GM19468 (cell line): ENCODE measurements around the gene JSRP1.

ENCODE experiments used
- ATAC-seq: cut with Tn5 transposase; IDR thresholded peaks from one replicate; pipeline ENCODE4 v1.9.1; 2021; ENCODE audit warnings: mild to moderate bottlenecking, moderate library complexity, moderate number of reproducible peaks; ENCODE audit not compliant: unreplicated experiment; ENCODE audit errors: extremely low read depth

Gene JSRP1

GRCh38 chr19:2248136-2249009 is 7.8 kb downstream of the JSRP1 start:
- ATAC-seq: no peak

- no peak for ATAC-seq
Observed at GRCh38 chr19:2247433-2248101, 8.7 kb downstream of the JSRP1 start.

DNA sequence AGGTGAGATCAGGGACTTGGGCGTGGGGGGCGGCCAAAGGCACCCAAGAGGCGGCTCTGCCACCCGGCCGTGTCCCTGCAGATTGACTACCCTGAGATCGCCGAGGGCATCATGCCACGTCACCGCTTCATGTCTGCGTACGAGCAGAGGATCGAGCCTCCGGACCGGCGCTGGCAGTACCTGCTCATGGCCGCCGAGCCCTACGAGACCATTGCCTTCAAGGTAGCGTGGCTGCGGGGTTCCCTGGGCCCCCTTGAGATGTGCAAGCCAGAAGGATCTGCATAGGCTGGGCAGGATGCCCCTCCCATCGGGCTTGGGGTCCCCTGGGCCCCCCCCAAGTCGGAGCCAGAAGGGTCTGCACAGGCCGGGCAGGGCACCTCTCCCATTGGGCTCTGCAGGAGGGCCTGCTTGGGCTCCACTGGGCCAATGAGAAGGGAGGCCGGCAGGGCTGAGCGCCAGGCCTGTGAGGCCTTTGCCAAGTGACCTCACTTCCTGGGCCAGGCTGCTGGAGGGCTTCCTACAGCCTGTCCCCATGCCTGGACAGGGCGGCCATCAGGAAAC is 9.3 kb downstream of the JSRP1 start:
- ATAC-seq: no peak

- no peak for ATAC-seq
Observed at GRCh38 chr19:2246014-2246620, 10.1 kb downstream of the JSRP1 start.

GRCh38 chr19:2245273-2245672 is 10.9 kb downstream of the JSRP1 start:
- ATAC-seq: no peak

GRCh38 chr19:2244486-2244885 is 11.7 kb downstream of the JSRP1 start:
- ATAC-seq: no peak

DNA sequence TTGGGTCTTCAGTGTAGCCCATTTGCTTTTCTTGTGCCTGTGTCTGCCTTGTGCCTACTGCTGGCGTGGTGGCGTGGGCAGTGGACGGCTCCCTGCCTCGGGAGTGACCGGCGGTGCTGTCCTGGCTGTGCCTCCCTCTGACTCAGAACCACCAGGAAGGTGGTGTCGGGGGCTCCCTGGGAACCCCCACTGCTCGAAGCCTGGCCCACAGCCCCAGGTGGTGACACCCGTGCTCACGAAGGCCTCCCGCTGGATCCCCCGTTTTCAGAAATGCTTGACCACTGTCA is 12.1 kb downstream of the JSRP1 start:
- ATAC-seq: no peak

DNA sequence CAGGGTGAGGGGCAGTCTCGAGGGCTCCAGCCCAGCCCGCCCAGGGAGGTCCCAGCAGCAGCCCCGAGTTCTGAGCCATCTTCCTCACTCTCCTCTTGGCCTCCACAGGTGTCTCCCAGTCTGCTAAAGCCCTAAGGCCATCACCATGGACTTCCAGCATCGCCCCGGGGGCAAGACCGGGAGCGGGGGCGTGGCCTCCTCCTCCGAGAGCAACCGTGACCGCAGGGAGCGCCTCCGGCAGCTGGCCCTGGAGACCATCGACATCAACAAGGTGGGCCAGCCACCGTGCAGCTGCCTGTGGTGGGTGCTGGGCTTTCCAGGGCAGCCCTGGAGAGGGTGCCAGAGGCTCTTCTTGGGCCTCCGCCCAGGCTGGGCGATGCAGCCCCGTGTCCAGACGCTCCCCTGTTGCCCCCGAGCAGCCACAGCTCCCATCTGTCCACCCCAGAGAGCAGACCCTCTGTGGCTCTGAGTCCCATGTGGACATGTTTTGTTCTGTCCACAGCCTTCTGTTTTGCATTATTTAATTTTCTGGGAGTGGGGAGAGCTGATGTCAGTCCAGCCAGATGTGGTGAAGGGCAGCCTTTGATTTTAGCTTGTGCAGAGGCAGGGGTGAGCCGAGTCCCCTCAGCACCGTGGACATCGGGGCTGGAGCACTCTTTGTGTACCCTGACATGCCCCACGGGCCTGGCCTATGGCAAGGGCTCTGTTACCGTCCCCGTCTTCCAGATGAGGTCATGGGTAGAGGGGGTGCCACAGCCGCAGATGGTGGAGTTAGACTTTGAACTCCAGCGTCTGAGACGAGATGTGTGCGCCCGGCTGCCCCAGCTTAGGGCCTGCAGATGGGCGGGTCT is 12.7 kb downstream of the JSRP1 start:
- no peak for ATAC-seq

DNA sequence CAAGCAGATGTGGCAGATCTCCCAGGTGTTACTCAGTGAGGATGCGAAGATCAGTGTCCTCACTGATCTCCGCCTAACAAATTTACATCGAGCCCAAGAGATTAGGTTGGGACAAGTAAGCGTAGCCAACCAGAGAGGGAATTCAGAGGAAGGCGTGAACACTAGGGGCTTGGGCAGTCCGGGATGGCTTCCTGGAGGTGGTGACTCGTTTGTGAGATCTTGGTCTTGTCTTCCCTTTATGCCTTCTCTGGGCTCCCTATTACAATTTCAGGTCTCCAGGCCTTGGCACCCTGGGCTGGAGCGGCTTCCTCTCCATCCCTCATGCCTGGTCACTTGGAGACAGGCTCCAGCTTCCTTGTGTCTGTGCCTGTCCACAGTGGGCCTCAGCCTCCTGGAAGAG is 13.4 kb downstream of the JSRP1 start:
- ATAC-seq: no peak

- ATAC-seq: no peak
Observed at GRCh38 chr19:2242092-2242537, 14.1 kb downstream of the JSRP1 start.

DNA sequence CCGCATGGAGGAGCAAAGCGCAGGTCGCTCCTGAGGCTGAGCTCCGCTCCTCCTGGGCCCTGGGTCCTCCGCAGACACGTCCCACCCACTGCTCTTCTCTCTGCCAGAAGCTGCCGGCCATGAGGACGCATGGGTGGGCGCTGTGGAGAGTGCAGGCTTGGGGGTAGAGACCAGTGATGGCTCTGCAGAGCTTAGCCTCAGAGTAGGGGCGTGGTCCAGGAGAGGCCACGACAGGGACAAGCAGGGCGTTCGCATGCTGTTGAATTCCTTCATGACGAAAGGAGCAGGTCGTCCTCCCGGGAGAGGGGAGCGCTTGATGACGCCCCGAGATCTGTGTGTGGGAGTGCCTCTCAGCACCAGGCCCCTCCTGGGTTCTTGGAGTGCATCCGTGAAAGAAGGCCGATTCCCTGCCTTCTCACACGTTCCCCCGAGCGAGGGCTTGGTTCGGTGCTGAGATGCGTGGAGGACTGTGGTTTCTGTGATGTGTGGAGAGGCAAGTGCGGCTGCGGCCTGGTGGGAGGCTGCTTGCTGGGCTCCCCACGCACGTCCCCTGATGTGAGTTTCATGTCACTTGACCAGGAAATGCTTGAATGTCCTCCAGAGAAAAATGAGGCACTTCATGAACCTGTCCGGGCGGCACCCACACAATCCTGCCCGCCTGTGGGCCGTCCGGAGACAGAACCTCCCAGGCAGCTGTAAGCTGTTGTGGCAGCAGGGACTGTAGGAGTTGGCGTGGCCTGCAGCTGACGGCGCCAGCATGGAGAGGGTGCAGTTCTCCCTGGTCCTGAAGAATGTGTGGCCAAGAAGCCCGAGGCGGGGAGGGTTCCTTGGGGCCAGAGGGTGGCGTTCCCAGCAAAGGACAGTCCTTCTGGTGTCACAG is 15.1 kb downstream of the JSRP1 start:
- ATAC-seq: no peak

DNA sequence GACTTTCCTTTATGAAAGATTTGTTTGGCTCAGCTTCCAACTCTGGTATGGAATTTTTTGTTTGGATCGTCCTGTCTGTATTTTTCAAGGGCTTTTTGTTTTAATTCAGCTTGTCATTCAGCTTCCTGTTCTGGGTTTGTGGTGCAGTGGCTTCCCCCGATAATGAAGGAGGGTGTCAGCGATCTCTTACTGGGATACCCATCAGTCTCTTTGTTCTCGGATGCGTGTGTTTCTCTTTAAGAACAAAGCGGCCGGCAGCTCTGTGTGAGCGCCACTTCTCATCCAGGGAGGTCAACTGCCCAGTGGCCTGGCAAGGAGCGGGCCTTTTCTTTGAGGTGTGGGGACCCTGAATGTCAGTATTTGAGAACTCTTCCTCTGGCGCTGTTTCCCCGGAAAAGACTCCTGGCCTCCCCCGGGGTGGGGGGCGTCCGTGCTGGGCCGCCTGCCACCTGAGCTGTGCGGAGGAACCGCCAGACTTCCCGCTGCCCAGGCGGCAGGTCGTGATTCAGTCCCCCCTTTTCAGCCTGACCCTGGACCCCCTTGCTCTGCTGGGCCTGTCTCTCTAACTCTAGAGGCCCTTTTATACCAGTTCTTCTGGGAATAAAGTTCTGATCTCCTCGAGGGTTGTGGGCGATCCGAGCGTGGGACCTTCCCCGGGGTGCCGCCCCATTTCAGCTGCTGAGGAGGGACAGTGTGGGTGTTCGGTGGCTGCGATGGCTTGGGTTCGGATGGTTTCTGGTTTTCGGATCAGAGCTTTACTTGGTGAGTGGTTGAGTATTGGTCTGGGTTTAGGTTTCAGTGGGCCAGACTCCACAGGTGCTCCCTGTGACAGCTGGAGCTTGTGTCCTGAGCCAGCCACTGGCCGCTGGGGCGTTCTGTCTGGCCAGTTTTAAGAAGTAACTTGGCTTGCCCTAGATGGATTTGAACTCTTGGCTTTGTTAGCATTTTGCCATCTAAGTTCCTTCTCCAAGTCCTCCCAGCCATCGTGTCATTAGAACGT is 16.1 kb downstream of the JSRP1 start:
- ATAC-seq: no peak

GRCh38 chr19:2239173-2239572 is 17.0 kb downstream of the JSRP1 start:
- ATAC-seq: no peak

DNA sequence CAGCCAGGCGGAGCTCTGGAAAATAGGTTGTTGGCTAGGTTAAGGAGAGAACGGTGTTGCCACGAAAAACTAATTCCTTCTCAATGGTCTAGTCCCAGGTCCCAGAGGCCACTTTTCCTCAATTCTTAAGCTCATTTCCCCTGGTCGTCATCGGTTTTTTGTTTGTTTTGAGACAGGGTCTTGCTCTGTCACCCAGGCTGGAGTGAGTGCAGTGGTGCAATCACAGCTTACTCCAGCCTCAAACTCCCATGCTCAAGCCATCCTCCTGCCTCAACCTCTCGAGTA is 18.4 kb downstream of the JSRP1 start:
- no peak for ATAC-seq

GRCh38 chr19:2237051-2237868 is 19.0 kb downstream of the JSRP1 start:
- ATAC-seq: no peak

- ATAC-seq: peak; percentile 50
Observed at GRCh38 chr19:2236314-2237050, 19.7 kb downstream of the JSRP1 start, which contains the start of the genes PLEKHJ1 and SF3A2. Gene PLEKHJ1, minus strand, starts transcription at chr19:2236329. Its CDS starts 81 bp downstream, at chr19:2236248. Gene SF3A2, plus strand, starts transcription at chr19:2236824. Its CDS starts 6,595 bp downstream, at chr19:2243419.

GRCh38 chr19:2236064-2236313 is 20.2 kb downstream of the JSRP1 start:
- ATAC-seq: no peak
